DMS114 treated with DMSO at 0.1 percent for 48 hours (cell line): ENCODE results near the gene USP10.

Experiments used
- DNase-seq: peaks from one replicate; lab custom pipeline; 2025; ENCODE audit not compliant: unreplicated experiment; lab: John Stamatoyannopoulos, UW

The USP10 gene

GRCh38 chr16:84791088-84791487, 91.3 kb downstream of the USP10 start:
- no peak for DNase-seq

GRCh38 chr16:84791501-84791900, 91.7 kb downstream of the USP10 start:
- no peak for DNase-seq

- no peak for DNase-seq
Observed at GRCh38 chr16:84794186-84794585, 94.4 kb downstream of the USP10 start.

GRCh38 chr16:84794626-84795025, 94.8 kb downstream of the USP10 start:
- no peak for DNase-seq

- no peak for DNase-seq
Observed at GRCh38 chr16:84795329-84796053, 95.7 kb downstream of the USP10 start.

GRCh38 chr16:84800158-84800978, 100.6 kb downstream of the USP10 start:
- no peak for DNase-seq

GRCh38 chr16:84803146-84803545, 103.3 kb downstream of the USP10 start:
- DNase-seq = no peak

- no peak for DNase-seq
Observed at GRCh38 chr16:84804326-84804725, 104.5 kb downstream of the USP10 start.

- no peak for DNase-seq
Observed at GRCh38 chr16:84806256-84806889, 106.6 kb downstream of the USP10 start.

- DNase-seq = no peak
Observed at GRCh38 chr16:84806890-84807258, 107.1 kb downstream of the USP10 start.

- no peak for DNase-seq
Observed at GRCh38 chr16:84807776-84808175, 108.0 kb downstream of the USP10 start.

- DNase-seq = no peak
Observed at GRCh38 chr16:84808826-84809225, 109.0 kb downstream of the USP10 start.

GRCh38 chr16:84810518-84811273, 110.9 kb downstream of the USP10 start:
- DNase-seq = no peak

- no peak for DNase-seq
Observed at GRCh38 chr16:84811529-84811928, 111.7 kb downstream of the USP10 start.

GRCh38 chr16:84813141-84813934, 113.5 kb downstream of the USP10 start:
- no peak for DNase-seq

- no peak for DNase-seq
Observed at GRCh38 chr16:84815462-84815861, 115.7 kb downstream of the USP10 start.

- no peak for DNase-seq
Observed at GRCh38 chr16:84816023-84816422, 116.2 kb downstream of the USP10 start.

- no peak for DNase-seq
Observed at GRCh38 chr16:84816485-84816884, 116.7 kb downstream of the USP10 start.

- no peak for DNase-seq
Observed at GRCh38 chr16:84817206-84817605, 117.4 kb downstream of the USP10 start.

- no peak for DNase-seq
Observed at GRCh38 chr16:84817613-84818012, 117.8 kb downstream of the USP10 start.
